Hematopoietic multipotent progenitor cell treated with erythropoietin and hydrocortisone succinate and interleukin-3 and kit ligand, for 15 days (in vitro differentiated cells): ENCODE results near the gene NCAM2.
A peak's percentile ranks its signal among the peaks of the same experiment; 100 is the strongest.
"Not testable (repeated sequence)": the region's sequence is repeated elsewhere in the genome, so short reads cannot be mapped to it uniquely, and the experiment has no call there.

Experiments used
- DNase-seq: peaks from one replicate; pipeline ENCODE4 v3.0.0-alpha.2; 2015; ENCODE audit warnings: low spot score

The NCAM2 gene

GRCh38 chr21:21103692-21104091 is 105.5 kb downstream of the NCAM2 start:
- DNase-seq, result no peak

GRCh38 chr21:21109736-21110135 is 111.5 kb downstream of the NCAM2 start:
- DNase-seq, result no peak

GRCh38 chr21:21111309-21111920 is 113.2 kb downstream of the NCAM2 start:
- no peak for DNase-seq

GRCh38 chr21:21114461-21114860 is 116.3 kb downstream of the NCAM2 start:
- no peak for DNase-seq

- DNase-seq, result no peak
Measured at GRCh38 chr21:21119091-21119490, 120.9 kb downstream of the NCAM2 start.

GRCh38 chr21:21122680-21123079 is 124.5 kb downstream of the NCAM2 start:
- no peak for DNase-seq

GRCh38 chr21:21132390-21132789 is 134.2 kb downstream of the NCAM2 start:
- DNase-seq, result no peak

- no peak for DNase-seq
Measured at GRCh38 chr21:21137986-21138385, 139.8 kb downstream of the NCAM2 start.

- no peak for DNase-seq
Measured at GRCh38 chr21:21146587-21147373, 148.6 kb downstream of the NCAM2 start.

- no peak for DNase-seq
Measured at GRCh38 chr21:21147374-21147745, 149.2 kb downstream of the NCAM2 start.

GRCh38 chr21:21148009-21148408 is 149.8 kb downstream of the NCAM2 start:
- DNase-seq, result no peak

- DNase-seq, result no peak
Measured at GRCh38 chr21:21148514-21148913, 150.3 kb downstream of the NCAM2 start.

- not testable (repeated sequence) for DNase-seq
Measured at GRCh38 chr21:21149445-21149844, 151.2 kb downstream of the NCAM2 start.

- no peak for DNase-seq
Measured at GRCh38 chr21:21151231-21151630, 153.0 kb downstream of the NCAM2 start.

GRCh38 chr21:21156397-21156796 is 158.2 kb downstream of the NCAM2 start:
- no peak for DNase-seq

- DNase-seq, result no peak
Measured at GRCh38 chr21:21156957-21157356, 158.7 kb downstream of the NCAM2 start.

- no peak for DNase-seq
Measured at GRCh38 chr21:21158376-21158918, 160.2 kb downstream of the NCAM2 start.

- DNase-seq, result no peak
Measured at GRCh38 chr21:21159253-21159899, 161.2 kb downstream of the NCAM2 start.

GRCh38 chr21:21162786-21163185 is 164.6 kb downstream of the NCAM2 start:
- no peak for DNase-seq

GRCh38 chr21:21163904-21164303 is 165.7 kb downstream of the NCAM2 start:
- peak; percentile 8 for DNase-seq

- DNase-seq, result no peak
Measured at GRCh38 chr21:21165063-21165645, 166.9 kb downstream of the NCAM2 start.

GRCh38 chr21:21174676-21175075 is 176.5 kb downstream of the NCAM2 start:
- no peak for DNase-seq
